Activated T-cell treated with anti-CD3 and anti-CD28 coated beads for 4 hours (primary cell): ENCODE measurements around the gene GSTA5.
"Not testable (repeated sequence)": the region's sequence is repeated elsewhere in the genome, so short reads cannot be mapped to it uniquely, and the experiment has no call there.

Source experiments
- DNase-seq: peaks from one replicate; pipeline ENCODE4 v3.0.0-alpha.2; 2020

The GSTA5 gene

DNA sequence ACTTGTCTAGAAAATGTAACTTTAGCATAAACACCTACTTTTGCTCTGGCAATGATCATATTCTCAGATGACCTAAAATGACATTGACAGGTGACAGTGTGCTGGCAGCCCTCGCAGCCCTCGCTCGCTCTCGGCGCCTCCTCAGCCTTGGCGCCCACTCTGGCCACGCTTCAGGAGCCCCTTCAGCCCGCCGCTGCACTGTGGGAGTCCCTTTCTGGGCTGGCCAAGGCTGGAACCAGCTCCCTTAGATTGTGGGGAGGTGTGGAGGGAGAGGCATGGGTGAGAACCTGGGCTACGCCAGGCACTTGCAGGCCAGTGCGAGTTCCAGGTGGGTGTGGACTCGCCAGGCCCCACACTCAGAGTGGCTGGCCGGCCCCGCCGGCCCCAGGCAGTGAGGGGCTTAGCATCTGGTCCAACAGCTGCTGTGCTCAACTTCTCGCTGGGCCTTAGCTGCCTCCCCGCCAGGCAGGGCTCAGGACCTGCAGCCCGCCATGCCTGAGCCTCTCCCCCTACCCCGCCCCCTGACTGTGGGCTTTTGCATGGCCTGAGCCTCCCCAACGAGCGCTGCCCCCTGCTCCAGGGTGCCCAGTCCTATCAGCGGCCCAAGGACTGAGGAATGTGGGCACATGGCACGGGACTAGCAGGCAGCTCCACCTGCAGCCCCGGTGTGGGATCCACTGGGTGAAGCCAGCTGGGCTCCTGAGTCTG is 54.2 kb downstream of the GSTA5 start:
- no peak for DNase-seq

- not testable (repeated sequence) for DNase-seq
These were observed 57.8 kb downstream of the GSTA5 start for GRCh38 chr6:52782696-52783274.

GRCh38 chr6:52782209-52782608 is 58.4 kb downstream of the GSTA5 start:
- DNase-seq = not testable (repeated sequence)
